ENCODE data around the gene ZFYVE21.

The ZFYVE21 gene

GRCh38 chr14:103739466-103739792 is 23.8 kb downstream of the ZFYVE21 start:
- no peak for FAIRE-seq

- FAIRE-seq: no peak
Observed at GRCh38 chr14:103739793-103740501, 24.3 kb downstream of the ZFYVE21 start.

GRCh38 chr14:103740991-103741689 is 25.5 kb downstream of the ZFYVE21 start:
- no peak for FAIRE-seq

GRCh38 chr14:103741876-103742275 is 26.3 kb downstream of the ZFYVE21 start:
- FAIRE-seq: no peak

- FAIRE-seq: no peak
Observed at GRCh38 chr14:103742499-103743255, 27.1 kb downstream of the ZFYVE21 start.

GRCh38 chr14:103743691-103744090 is 28.1 kb downstream of the ZFYVE21 start:
- no peak for FAIRE-seq

- no peak for FAIRE-seq
Observed at GRCh38 chr14:103744621-103745395, 29.2 kb downstream of the ZFYVE21 start.

- FAIRE-seq: no peak
Observed at GRCh38 chr14:103745424-103745823, 29.8 kb downstream of the ZFYVE21 start.

GRCh38 chr14:103746701-103747100 is 31.1 kb downstream of the ZFYVE21 start:
- no peak for FAIRE-seq

GRCh38 chr14:103748534-103748857 is 32.9 kb downstream of the ZFYVE21 start:
- no peak for FAIRE-seq

- no peak for FAIRE-seq
Observed at GRCh38 chr14:103749452-103749851, 33.8 kb downstream of the ZFYVE21 start.

GRCh38 chr14:103749860-103750259 is 34.2 kb downstream of the ZFYVE21 start:
- FAIRE-seq: no peak

GRCh38 chr14:103753774-103754173 is 38.2 kb downstream of the ZFYVE21 start:
- no peak for FAIRE-seq

- FAIRE-seq: no peak
Observed at GRCh38 chr14:103755060-103755459, 39.5 kb downstream of the ZFYVE21 start.

- no peak for FAIRE-seq
Observed at GRCh38 chr14:103758059-103758776, 42.6 kb downstream of the ZFYVE21 start.

- FAIRE-seq: no peak
Observed at GRCh38 chr14:103762036-103762435, 46.4 kb downstream of the ZFYVE21 start.

GRCh38 chr14:103762541-103762940 is 46.9 kb downstream of the ZFYVE21 start:
- FAIRE-seq: no peak

- no peak for FAIRE-seq
Observed at GRCh38 chr14:103763730-103764488, 48.3 kb downstream of the ZFYVE21 start.

- FAIRE-seq: no peak
Observed at GRCh38 chr14:103765526-103765925, 49.9 kb downstream of the ZFYVE21 start.

- FAIRE-seq: no peak
Observed at GRCh38 chr14:103767336-103767894, 51.8 kb downstream of the ZFYVE21 start.

- no peak for FAIRE-seq
Observed at GRCh38 chr14:103770500-103770899, 54.9 kb downstream of the ZFYVE21 start.

Measured in TTC549 (cell line).